Jurkat, Clone E6-1 (cell line): Measurements from ENCODE around the gene TEKT2.

Source experiments
- DNase-seq: peaks from one replicate; pipeline ENCODE4 v3.0.0-alpha.2; 2011; ENCODE audit warnings: low read depth, low spot score
- H3K4me3 ChIP-seq: 2 replicates; pipeline ENCODE4 v1.5.1; 2011; ENCODE audit warnings: mild to moderate bottlenecking, low read length, control low read depth, moderate library complexity

TEKT2 gene

GRCh38 chr1:36125129-36125991 lies 41.5 kb downstream of the TEKT2 start, which contains the start of gene COL8A2:
Gene COL8A2, minus strand, starts transcription at chr1:36125222. Its CDS starts 24,980 bp downstream, at chr1:36100242.
- no peak for DNase-seq
- no peak within 1 kb of the TSS for H3K4me3 ChIP-seq

DNA sequence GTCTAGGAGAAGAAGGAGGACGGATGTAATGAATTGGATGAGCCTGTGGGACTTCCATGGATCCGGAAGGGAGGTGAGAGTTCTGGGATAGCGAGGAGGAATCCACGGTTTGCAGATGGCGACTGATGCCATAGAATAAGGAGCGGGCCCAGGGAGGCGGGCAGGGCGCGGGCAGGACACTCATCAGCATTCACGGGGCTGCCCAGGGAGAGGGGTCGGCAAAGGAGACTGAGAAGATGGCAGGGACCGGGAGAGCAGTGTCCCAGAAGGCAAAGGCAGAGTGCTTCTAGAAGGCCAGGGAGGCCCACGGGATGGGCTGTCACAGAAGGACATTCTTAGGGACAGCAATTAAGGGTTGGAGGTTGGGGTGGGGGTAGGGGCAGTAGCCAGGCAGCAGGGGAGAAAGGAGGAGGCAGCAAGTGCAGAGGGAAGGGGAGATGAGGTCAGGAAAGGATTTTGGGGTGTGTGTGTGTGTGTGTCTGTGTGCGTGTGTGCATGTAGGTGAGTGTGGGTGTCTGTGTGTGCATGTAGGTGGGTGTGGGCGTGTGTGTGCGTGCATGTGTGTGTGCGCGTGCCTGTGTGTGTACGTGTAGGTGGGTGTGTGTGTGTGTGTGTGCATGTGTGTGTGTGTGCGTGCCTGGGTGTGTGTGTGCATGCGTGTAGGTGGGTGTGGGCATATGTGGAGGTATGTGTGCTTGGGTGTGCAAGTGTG lies 42.3 kb downstream of the TEKT2 start:
- no peak overlapping the region for H3K4me3 ChIP-seq
- no peak for DNase-seq

- DNase-seq: no peak
- no peak overlapping the region for H3K4me3 ChIP-seq
Observed at GRCh38 chr1:36126797-36127500, 43.1 kb downstream of the TEKT2 start.

DNA sequence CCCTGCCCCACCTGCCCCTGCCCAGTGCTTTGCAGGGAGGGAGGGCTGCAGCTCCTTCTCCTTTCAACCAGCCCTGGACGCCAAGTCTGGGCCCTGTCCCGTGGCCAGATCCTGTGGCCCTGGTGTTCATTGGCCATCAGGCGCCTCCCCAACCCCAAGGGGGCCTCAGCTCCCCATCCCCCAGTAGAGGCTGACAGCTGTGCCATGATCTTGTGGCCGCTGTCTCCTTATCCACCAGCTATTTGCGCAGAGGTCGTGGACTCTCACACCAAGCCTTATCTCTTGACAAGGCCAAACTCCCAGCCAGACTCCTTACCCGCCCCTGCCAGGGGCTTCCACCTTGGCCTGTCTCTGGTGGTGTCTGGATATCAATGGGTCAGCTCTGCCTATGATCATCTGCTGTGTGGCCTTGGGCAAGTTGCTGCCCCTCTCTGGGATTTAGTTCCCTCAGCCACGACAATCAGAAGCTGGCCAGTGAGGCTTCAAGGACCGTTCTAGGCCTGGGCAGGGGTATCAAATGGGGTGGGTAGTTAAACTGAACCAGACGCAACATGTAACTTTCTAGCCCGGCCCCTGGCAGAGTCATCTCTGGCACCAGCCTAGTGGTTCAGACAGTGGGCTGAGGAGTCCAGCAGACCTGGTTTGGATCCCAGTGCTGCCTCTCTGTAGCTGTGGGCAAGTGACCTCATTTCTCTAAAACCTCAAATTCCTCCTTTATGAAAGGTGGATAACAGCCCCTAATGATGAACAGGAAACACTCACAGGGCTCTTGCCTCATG lies 44.4 kb downstream of the TEKT2 start:
- no peak for DNase-seq
- H3K4me3 ChIP-seq: no peak overlapping the region

- no peak overlapping the region for H3K4me3 ChIP-seq
- no peak for DNase-seq
Observed at GRCh38 chr1:36128905-36129206, 45.0 kb downstream of the TEKT2 start.

DNA sequence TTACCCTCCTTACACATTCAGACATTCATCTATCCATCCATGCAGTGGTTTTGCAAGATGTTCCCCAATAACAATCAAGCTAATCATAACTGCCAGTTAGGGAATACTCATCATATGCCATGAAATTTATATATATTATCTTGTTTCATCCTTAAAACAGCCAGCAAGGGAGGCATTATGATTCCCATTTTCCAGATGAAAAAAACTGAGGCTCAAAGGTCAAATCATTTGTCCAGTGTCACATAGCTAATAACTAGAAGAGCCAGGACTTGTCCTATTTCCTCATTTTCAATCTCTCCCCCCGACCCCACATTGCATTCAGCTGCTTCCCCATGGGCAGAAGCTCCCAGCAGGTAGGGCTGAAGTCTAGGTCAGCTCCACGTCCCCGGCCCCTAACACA lies 48.1 kb downstream of the TEKT2 start:
- DNase-seq: no peak
- H3K4me3 ChIP-seq: no peak overlapping the region

DNA sequence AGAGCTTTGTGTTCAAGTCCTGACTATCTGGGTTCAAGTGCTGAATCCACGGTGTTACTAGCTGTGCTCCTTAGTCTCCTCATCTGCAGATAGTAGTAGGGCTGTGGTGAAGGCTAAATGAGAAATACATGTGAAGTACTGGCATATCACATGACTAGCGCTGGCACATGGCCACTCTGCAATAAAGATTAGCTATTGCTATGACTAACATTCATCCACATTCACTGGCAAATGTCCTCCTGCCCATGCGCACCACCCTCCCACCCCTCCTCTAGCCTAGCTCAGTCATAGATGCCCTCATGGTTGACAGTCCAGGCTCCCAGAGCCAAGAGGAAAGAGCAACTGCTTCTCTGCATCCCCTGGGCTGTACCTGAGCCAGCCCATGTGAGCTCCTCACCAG lies 49.6 kb downstream of the TEKT2 start:
- H3K4me3 ChIP-seq: no peak overlapping the region
- no peak for DNase-seq

DNA sequence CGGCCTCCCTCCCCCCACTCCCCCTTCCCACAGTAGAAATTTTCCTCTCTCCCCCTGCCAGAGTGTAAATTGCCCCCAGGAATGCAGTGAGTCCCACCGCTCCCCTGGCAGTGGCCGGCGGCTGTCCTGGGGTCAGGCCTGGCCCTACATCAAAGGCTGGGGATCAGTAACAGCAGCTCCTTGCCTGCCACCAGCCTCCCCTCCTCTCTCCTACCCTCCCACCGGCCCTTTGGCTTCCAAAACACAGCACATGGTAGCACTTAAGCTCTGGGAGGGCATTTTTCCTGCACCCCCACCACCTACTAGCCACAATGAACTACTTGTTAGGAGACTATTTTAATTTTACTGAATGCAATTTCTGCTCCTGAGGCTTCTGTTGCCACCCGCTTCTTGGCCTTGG lies 50.1 kb downstream of the TEKT2 start:
- H3K4me3 ChIP-seq: no peak overlapping the region
- DNase-seq: no peak

GRCh38 chr1:36134505-36135329 lies 50.8 kb downstream of the TEKT2 start:
- H3K4me3 ChIP-seq: no peak overlapping the region
- DNase-seq: no peak

DNA sequence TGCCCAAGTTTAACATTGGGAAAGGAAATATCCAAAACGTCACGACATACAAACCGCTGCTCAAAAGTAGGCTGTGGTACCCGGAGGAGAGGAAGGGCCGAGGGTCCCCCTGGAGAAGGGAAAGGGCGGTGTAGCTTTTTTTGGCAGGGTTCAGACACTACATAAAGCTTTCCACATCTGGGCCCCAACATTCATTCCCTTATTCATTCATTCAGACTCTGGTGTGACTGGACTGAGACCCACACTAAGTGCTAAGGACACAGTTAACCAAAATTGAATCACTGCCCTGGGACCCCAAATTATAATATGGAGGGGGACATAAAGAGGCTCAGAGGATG lies 51.4 kb downstream of the TEKT2 start:
- DNase-seq: no peak
- H3K4me3 ChIP-seq: no peak overlapping the region

- DNase-seq: no peak
- no peak overlapping the region for H3K4me3 ChIP-seq
Observed at GRCh38 chr1:36135796-36136195, 51.9 kb downstream of the TEKT2 start.

DNA sequence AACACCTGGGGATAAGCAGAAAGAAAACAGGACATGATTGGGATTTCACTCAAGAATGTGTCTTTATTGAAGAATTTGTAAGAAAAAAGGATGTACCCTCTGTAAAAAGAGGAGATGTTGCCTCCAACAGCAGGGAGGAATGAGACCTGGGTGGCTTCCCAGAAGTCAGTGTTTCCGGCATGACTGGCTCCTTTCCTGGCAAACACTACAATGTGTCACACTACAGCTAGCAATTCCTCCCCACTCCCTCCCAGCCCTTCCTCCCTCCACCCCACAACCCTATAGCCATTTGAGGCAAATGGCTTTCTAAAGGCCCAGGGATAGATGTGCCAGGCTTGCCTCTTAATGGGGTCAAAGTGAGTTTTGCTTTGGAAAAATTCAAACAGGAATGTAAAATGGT lies 52.6 kb downstream of the TEKT2 start:
- DNase-seq: no peak
- no peak overlapping the region for H3K4me3 ChIP-seq

DNA sequence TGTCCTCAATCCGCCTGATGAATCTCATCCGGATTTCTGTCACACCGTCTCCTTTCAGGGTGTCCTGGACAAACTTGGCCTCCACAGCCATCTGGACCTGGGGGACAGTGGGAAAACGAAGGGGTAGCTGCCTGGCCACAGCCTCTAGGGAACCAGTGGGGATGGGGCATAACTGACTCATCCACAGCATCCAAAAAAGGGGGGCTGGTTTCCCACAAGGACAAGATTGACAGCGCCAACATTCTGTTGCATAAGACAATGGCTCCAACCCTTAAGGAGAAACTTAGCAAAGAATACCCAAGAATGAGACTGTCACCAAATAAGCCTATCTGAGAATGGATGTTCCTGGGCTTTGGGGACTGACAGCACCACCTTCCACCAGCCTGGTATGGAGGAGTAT lies 53.3 kb downstream of the TEKT2 start:
- no peak overlapping the region for H3K4me3 ChIP-seq
- DNase-seq: no peak

GRCh38 chr1:36137776-36138175 lies 53.9 kb downstream of the TEKT2 start:
- DNase-seq: no peak
- H3K4me3 ChIP-seq: no peak overlapping the region
